Measurements from ENCODE around the gene F11.
"Not testable (repeated sequence)": the region's sequence is repeated elsewhere in the genome, so short reads cannot be mapped to it uniquely, and the experiment has no call there.

The F11 gene

DNA sequence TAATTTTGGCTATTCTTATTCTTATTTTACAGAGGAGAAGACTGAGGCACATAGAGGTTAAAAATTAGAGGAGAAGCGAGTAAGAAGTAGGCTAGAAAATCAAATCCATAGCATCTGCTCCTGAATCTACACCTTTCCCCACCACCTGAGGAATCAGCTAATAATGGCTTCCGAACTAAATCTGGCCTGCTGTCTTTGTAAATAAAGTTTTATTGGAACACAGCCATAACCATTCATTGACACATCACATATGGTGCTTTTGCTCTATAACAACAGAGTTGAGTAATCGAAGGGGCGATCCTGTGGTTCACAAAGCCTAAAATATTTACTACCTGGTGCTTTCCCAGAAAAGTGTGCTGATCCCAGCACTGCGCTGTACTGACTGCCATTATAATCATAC, 38.2 kb downstream of the F11 start:
- no peak for DNase-seq

GRCh38 chr4:186304866-186305505, 39.0 kb downstream of the F11 start:
- DNase-seq = peak; percentile 73

DNA sequence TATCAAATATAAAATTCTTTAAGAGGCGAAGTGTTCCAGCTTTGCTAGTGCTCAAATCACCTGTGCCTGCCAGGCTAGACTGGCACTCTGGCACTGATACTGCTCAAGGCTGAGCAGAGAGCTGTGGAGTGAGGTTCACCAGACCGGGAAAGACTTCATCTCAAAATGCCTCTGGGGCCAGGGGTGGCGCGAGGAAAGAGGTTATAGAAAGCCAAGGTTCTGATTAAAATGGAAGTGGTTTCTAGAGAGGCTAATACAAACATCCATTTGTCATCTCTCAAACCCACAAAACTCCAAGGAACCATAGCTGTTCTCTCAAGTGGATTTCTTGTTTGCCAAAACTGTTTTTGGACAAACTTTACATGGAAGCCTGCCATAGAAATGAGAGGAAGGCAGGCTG, 41.5 kb downstream of the F11 start:
- DNase-seq = no peak

DNA sequence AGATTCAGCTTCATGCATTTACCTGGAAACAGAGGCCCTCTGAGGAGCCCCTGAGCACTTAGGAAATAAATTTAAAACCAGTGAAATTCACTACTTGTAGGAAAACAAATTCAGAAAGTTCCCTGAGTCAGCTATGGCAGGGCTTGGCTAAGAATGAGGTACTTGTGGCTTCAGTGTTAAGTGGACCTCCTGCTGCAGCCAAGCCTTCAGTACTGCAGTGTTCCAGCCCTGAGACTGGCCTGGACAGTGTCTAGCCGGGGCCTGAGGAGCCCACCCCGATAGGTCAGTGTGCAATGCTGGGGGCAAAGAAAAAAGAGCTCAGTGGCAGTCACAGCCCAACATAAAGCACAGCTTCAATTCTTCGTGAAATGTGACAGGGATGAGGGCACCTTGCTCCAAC, 41.9 kb downstream of the F11 start:
- no peak for DNase-seq

GRCh38 chr4:186318481-186318880, 52.5 kb downstream of the F11 start:
- DNase-seq = no peak

- DNase-seq = not testable (repeated sequence)
These were observed 58.7 kb downstream of the F11 start for GRCh38 chr4:186324660-186325059.

- DNase-seq = no peak
These were observed 60.4 kb downstream of the F11 start for GRCh38 chr4:186326391-186326790.

DNA sequence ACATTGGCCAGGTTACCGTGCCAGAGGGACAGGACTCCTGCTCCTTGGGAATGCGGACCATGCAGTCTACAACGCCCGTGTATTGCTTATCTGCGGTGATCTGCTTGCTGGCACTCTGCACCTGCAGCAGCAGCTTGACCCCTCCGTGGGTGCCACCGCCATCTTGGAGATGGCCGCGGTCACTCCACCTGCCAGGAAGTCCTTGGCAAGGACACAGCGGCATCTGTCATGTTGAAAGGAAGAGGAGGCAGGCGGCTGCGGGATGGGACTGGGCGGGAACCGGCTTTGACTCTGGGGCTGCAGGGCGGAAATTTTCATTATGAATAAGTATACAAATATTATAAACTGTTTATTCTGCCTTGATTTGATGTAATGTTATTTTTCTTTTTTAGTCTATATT, 63.4 kb downstream of the F11 start:
- no peak for DNase-seq

GRCh38 chr4:186330368-186330767, 64.4 kb downstream of the F11 start:
- DNase-seq = no peak

DNA sequence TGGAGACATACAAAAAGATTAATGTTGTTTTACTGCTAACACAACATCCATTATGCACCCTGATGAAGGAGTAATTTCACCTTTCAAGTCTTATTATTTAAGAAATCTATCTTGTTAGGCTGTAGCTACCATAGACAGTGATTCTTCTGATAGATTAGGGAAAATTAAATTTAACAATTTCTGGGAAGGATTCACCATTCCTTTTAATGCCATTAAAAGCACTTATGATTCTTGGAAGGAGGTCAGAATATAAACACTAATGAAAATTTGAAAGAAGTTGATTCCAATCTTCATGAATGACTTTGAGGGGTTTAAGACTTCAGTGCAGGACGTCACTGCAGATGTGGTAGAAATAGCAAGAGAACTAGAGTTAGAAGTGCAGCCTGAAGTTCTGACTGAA, 69.8 kb downstream of the F11 start:
- no peak for DNase-seq
